Gastroesophageal sphincter (tissue), 3 donors: ENCODE data around the gene DNM3.

Experiments
- CTCF ChIP-seq, 4 experiments: fragments of 200-600 bp in 2 of 4; fragments of 450-650 bp in 2 of 4; sonication (generic) in 1 of 4; IDR thresholded peaks; one replicate each; pipeline ENCODE4 v1.5.1; 2017 to 2019; ENCODE audit warnings: antibody characterized with exemption in 4 of 4, mild to moderate bottlenecking in 2 of 4, moderate library complexity in 2 of 4
- POLR2A ChIP-seq, 2 donors: fragments of 450-650 bp; IDR thresholded peaks; one replicate each; pipeline ENCODE4 v1.6.1; 2017; ENCODE audit warnings: antibody characterized with exemption in 2 of 2, mild to moderate bottlenecking in 2 of 2, moderate library complexity in 1 of 2
- POLR2AphosphoS5 ChIP-seq: sonication (generic); formaldehyde crosslinking; IDR thresholded peaks from one replicate; pipeline ENCODE4 v1.6.1; 2017; ENCODE audit warnings: antibody characterized with exemption

- TF ChIP-seq CTCF (IDR thresholded peaks at IDR 0.05) = no peak
- TF ChIP-seq POLR2A (IDR thresholded peaks at IDR 0.05) = no peak
- no peak for TF ChIP-seq POLR2AphosphoS5
Measured at GRCh38 chr1:172328266-172328665, 487.0 kb downstream of the DNM3 start.
